NCI-H748 (cell line): ENCODE measurements around the gene UACA.
"Not testable (repeated sequence)": the region's sequence is repeated elsewhere in the genome, so short reads cannot be mapped to it uniquely, and the experiment has no call there.

Experiments used
- DNase-seq: peaks from one replicate; lab custom pipeline; 2025; ENCODE audit not compliant: unreplicated experiment; lab: John Stamatoyannopoulos, UW

Gene UACA

DNA sequence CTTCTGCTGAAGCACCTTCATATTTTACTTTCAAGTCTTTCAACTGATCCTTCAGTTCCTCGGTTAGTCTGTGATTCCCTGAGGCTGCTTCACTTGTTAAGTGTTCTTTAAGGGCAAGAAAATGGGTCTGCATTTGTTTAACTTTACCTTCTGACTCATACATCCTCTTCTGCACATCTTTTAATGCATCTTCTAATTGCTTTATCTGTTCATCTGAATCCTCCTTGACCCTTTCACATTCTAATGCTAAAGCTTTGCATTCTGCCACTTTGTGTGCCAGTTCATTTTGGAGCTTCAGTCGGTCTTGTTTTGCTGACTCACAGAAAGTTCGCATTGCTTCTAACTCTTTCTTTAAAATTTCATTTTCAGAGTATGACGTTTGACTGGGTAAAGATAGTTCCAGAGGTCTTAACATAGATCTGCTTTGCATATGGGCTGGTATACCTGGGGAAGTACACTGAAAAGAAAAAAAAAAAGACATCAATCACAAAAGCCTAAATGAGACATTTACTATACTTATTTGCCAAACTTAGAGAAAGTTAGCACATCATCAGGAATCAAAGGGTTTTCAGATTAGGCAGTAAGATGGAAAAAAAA lies 94.3 kb downstream of the UACA start:
- no peak for DNase-seq

DNA sequence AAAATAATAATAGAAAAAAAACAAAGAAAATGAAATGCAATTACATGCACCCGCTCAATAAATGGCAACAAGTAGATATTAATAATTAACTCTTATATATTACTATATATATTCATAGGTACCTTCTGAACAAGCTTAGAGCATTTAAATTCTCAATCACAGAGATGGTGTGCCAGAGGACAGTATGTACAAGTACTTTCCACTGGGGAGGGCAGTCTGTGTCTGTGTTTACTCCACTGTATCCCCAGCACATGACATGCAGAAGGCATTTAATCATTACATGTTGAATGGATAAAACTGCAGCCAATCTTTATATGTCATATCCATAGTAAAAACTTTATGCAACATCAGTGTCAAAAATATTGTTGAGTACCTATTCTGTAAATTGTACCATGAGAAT lies 97.8 kb downstream of the UACA start:
- no peak for DNase-seq

DNA sequence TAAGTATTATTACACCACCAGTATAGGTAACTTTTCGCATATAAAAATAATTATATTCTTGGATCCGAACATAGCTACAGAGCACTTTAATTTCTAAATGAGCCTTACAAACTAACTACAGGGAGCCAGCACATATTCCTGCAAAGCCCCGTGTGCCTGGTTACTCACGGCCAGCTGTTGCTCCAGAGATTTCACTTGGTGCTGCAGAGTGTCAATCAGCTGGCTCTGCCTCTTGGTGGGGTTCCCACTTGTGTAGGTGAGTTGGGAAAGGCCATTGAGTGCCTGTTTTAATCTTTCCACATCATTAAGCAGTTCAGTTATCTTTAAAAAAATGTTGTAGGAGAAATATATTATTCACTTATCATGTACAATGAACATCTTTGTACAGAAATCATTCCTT lies 98.9 kb downstream of the UACA start:
- DNase-seq, result no peak

DNA sequence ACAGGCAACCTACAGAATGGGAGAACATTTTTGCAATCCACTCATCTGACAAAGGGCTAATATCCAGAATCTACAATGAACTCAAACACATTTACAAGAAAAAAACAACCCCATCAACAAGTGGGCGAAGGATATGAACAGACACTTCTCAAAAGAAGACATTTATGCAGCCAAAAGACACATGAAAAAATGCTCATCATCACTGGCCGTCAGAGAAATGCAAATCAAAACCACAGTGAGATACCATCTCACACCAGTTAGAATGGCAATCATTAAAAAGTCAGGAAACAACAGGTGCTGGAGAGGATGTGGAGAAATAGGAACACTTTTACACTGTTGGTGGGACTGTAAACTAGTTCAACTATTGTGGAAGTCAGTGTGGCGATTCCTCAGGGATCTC lies 100.3 kb downstream of the UACA start:
- not testable (repeated sequence) for DNase-seq

DNA sequence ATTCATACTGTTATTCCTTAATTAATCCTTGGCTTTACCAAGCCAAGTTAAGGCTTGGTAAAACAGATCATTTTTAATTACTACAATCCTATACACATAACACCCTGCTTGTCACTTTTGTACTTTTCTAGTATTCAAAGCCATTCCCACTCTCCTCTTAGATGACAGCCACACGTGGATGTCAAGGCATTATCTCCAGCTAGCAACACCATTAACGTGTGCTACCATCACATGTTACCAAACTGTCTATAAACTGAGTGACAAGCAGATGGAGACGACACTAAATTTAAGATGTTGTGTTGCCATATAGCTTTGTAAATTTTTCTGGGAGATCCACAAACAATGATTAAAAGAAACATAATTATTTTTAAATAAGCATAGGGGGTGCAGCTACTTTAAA lies 103.7 kb downstream of the UACA start:
- DNase-seq, result no peak

DNA sequence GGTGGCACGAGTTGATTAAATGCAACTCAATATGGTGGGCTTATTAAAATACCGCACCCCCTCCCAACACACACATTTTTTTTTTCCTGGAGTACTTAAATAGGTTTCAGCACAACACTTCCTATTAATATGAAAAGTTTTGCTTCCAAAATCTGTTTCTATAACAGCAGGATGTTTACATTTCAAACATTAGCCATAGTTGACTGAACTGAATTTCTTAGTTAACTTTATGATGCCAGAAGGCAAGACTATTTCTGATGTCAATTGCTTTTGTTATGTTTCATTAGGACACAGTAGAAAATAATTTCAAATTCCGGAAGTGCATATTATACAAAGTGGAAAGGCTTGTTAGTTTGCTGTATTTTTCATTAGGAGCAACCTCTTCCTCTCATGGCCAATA lies 104.7 kb downstream of the UACA start:
- no peak for DNase-seq

DNA sequence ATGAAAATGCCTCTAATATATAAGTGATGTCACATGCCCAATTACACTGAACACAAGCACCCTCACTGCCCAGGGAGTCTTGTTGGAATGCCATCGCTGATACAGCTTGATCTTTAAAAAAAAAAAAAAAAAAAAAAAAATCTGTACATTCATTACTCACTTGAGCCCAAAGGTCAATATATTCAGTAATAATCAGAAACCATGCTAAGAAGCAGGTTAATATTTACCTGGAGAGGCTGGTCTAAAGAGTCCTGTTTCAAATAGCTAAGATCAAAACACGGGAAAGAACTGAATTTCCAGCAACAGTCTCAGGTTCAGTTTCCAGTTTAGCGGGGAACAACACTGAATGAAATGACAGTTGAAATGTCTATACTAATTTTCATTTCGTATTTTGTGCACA lies 109.9 kb downstream of the UACA start:
- DNase-seq, result no peak

DNA sequence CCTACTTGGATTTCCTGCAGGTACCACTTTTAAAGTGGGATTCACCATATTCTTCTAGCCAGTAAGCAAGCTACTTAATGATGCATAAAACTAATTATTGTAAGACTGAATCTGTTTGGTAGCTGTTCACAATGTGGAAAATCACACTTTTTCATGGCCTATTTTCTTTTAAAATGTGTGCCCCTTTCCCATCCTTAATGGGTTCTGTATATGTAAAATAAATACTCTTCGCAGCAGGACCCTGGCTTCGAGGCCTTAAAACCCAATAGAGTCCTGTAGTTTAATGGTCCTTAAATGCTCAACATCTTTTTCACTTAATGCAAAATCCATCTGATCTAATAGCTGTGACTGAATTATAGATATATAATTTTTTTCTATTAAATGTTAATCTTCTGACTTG lies 111.0 kb downstream of the UACA start:
- no peak for DNase-seq

DNA sequence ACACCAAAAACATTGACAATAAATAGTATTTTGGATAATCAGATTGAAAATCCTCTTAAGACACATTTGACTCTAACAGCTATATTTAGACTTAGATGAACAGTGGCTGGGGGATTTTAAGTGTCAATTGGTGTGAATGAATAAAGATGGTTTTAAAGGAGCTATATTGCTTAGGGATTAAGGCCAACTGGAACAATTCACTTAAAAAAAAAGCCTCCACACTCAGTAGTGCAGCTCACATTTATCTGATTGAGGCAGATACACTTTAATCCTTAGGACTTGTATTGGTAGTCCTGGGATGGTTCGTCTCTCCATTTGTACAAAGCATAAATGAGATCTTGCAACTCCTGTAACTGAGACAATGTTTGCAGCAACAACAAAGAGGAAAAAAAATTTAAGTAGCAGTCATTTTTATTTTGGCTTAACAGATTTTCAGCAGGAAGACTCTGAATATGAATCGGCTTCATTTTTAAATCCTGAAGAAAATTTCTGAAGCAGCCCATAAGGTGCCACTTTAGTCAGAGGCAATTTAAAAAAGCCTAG lies 112.0 kb downstream of the UACA start:
- DNase-seq, result no peak

DNA sequence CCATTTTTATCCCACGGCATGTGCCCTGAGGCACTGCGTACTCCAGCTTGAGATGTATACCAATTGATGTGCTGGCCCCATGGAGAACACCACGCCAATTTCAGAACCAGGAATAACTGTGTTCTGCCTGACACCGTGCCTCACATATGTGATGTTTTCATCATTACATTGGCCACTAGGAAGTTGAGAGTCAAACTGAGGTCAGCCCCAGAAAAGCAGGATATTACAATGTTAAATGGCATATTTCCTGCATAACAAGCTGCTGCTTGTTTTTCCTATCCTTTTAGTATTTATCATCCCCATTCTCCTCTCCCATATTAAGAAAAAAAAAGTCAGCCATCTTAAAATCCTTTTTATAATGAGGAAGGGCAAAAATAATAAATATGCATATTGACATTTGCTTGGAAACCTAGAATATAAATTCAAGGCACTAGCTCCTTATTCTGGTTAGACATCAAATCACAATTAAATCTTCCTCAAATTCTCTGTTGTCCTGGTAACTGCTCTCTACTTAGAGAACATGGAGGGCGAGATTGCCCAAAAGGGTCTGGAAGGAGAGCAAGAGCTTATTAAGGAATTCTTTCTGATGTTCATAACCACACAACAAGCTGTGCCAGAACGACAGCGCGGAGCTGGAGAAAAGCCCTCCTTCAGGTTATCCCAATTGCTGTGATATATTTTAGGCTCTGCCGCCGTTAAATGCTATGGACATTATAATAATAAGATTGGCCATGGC lies 112.6 kb downstream of the UACA start:
- no peak for DNase-seq

DNA sequence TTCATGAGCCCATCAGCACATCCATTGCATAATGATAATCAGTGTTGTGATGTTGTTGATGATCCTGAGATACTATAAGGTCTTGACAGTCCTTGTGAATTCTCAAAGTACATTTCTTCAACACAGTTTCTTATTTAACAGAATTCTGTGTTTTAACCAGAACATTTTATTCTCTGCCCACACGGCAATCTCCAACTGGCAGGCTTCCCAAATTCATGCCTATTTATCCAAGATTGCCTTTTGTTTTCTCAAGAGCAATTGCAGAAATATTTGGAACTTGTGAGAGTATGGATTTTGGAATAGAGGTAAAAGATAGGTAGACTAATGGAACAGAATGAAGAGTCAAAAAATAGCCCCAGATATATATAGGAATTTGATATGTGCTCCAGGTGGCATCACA lies 116.0 kb downstream of the UACA start:
- DNase-seq, result no peak

DNA sequence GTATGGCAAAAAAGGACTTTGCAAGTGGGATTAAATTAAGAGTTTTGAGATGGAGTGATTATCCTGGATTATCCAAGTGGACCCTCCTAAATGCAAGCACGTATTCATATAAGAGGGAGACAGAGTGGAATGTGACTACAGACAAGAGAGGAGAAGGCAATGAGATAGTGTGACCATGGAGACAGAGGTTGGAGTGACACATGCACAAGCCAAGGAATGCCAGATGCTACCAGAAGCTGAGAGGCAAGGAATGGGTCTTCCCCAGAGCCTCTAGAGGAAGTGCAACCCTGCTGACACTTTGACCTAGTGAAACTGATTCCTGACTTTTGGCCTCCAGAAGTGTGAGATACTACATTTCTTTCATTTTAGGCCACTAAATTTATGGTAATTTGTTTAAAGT lies 117.2 kb downstream of the UACA start:
- no peak for DNase-seq

DNA sequence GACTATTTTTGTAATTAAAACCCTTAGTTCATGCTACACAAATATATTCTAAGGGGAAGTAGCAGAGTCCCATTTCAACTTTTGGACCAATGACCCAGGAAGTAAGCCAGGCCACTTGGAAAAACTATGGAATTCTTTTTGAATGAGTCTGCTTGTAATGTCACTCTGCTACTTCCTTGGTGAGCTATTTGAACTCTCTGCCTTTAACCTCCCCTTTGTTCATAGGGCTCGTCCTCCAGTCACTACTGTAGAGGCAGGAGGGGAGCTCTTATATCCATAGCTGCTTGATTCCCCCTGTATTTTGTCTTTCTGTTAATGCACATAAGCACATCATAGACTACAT lies 119.6 kb downstream of the UACA start:
- DNase-seq, result no peak

DNA sequence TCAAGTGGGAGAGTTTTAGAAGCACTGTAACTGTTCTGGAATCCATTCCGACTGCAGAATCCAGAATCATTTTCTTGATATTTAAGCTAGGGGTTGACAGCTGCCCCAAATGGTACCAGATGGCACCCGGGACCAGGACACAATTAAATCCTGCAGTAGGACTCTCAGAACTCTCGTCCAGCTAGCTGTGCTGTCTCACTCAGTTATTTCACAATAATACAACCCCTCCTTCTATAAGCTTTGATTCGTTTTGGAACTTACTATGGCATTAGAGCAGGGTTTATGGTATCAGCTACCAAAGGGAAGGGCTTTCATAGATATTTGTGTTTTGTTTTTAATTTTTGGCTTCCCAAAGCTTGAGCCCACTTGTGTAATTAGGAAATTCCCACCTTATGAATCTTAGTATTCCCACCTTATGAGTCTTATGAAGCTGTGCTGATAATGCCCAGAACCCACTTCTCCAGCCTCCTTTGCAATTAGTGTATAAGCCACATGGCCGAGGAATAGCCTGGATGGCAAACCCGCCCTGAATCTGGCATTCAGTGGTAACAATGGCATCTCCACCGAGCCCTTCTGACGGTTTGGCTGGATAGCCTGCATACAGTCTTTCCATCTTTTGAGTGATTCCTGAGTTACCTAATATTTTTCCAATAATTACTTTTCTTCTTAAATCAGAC lies 120.1 kb downstream of the UACA start:
- no peak for DNase-seq

DNA sequence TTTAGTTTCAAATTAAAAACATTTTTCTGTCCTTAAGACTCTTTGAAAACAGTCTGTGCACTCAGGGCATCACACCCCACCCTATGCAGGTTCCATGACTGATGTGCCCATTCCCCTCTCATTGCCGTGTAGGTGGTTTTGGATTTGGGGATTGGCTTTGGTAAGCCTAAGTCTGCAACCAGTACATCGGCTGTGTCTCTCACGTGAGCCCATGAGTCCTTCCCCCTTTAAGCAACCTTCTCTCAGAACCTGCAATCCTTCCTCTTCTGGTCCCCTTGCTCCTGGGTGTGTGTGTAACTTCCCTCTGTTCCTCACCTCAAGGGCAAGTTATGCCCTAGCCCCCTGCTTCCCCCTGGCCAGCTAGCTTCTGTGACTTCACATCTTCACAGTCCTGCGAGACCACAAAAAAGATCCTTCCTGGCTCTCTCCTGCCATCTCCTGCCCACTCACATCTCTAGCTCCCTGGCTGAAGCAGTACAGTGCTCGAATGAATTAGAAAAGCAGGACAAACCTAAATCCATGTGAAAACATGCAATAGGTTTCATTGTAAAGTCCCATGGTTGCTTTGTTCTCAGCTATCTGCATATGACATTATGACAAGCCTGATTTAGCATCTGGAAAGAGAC lies 126.7 kb downstream of the UACA start:
- DNase-seq, result no peak

DNA sequence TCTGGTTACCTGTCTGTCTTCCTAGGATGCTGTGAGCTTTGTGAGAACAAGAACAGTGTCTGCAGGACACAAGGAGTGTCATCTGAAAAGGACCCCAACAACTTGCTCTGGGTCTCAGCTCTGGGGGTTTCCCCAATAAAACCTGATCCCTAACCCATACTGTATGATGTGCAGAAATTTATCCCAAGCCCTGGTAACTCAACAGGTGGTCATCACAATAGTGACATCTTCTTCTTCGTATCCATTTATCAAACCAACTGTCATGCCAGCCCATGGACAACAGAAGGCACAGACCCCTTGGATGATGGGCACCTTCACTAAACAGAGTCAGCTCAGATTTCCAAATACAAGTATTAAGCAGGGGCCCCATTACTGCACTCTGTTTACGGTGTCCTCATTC lies 127.5 kb downstream of the UACA start:
- no peak for DNase-seq

DNA sequence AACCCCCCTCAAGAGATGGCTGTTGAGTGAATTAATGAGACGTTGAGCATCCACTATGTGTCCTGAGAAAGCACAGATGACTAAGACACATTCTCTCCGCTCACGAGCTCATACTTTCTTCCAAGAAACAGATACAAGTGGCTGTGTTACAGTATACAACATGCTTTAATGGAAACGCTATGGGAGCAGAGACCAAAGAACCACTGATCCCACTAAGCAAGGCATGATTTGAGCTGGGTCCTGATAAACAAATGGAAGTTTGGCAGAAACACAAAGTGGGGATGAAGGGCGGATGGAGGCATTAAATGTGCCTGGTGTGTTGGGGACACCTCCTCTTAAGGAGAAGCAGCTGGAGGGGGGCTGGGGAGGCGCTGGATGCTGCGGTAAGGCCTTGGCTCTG lies 129.4 kb downstream of the UACA start:
- no peak for DNase-seq

DNA sequence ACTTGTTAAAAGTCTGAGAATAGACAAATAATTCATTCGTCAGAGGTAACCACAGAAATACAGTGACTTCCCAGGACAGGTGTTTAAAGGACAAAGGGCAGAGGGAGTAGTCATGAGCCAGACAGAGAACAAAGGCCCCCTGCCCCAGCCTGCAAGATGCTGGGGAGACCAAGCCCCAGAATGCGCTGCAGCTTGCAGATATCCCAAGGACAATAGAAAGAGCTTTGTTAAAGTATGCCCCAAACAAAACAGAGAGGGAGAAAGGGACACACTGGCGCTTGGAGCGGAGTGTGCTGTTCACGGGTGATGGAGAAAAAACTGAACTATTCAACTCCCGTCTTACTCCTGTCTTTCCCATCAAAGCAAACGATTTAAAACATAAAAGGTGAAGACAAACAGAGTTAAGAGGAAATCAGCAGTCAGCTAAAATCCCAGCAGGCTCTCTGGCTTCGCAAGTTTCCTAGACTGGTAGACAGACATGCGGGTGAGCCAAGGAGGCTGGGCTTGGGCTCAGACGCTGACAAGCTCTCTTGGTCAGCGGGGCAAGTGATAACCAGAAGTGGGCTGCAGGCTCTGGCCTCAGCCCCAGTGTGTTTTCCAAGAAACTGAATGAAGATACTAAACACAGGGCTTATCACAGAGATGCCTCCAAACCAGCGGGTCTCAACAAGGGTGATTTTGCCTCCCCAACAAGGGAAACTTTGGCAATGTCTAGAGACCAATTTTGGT lies 130.1 kb downstream of the UACA start:
- DNase-seq, result peak; percentile 47

DNA sequence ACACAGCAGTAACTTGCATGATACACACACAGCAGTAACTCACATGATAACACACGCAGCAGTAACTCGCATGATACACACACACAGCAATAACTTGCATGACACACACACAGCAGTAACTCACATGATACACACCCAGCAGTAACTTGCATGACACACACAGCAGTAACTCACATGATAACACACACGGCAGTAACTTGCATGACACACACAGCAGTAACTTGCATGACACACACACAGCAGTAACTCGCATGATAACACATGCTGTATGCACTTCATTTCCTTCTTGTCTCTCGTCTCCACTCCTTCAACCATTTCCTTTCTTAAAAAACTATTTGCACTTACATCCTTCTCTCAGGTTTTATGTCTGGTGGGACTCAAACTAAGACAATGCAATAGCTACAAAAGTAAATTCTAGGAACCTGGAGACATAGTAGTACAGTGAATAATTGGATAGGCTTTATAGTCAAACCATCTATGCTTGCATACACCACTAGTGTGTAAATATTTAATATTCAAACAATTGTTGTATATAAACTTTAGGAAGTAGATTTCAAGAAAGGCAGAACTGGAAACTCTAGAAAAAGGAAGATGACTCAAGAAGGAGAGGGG lies 130.8 kb downstream of the UACA start:
- no peak for DNase-seq

DNA sequence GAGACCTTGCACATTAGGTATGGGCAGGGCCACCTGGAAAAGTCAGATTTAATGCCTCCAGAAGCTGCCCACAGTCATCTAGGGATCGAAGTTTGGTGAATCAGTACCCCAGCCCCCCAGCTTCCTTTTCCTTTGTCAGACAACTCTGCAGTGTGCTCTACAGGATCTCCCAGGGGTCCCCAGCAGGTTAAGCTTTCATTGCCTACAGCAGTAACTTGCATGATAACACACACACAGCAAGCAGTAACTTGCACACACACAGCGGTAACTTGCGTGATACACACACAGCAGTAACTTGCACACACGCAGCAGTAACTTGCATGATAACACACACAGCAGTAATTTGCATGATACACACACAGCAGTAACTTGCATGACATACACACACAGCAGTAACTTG lies 131.3 kb downstream of the UACA start:
- DNase-seq, result no peak

DNA sequence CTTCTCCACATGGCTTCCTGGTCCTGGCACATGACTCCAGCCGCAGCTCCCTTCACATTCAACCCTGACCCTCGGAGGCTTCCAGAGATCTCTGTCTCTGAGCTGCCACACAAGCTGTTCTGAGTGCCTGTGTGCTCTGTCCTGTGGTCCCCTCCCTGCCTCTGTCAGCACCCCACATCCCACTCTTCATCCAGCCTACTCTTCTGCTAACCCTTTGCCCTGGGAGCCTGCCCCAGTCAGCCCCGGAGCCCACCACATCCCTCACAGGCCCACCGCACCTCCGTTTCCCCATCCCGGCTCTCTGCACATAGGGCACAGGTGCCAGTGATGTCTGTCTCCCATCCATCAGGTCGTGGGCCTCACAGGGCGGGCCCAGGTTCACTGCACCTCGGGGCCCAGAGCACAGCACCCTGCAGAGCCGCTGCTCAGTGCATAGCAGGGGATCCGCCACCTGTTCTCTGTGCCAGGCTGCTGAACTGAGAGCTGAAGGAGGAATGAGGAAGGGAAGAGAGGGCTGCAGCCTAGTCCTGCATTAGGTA lies 133.6 kb downstream of the UACA start:
- no peak for DNase-seq
